Placental epithelial cell (primary cell): Measurements from ENCODE around the gene MEGF6. TPM values are rescaled to one million over a fixed set of nuclear protein-coding genes. Genes with fewer than 3 reads are reported as not detected.

Experiments
- small RNA-seq: library from RNA; depleted of rRNA; stranded (forward); fragments of <200 nt; gene quantifications from one replicate; pipeline ENCODE3, GENCODE V24; 2012
- total RNA-seq: library from RNA; depleted of rRNA; stranded (reverse); fragments of >200 nt; gene quantifications from 2 replicates; pipeline ENCODE4 v1.2.3, GENCODE V29; 2012

The MEGF6 gene, protein sequence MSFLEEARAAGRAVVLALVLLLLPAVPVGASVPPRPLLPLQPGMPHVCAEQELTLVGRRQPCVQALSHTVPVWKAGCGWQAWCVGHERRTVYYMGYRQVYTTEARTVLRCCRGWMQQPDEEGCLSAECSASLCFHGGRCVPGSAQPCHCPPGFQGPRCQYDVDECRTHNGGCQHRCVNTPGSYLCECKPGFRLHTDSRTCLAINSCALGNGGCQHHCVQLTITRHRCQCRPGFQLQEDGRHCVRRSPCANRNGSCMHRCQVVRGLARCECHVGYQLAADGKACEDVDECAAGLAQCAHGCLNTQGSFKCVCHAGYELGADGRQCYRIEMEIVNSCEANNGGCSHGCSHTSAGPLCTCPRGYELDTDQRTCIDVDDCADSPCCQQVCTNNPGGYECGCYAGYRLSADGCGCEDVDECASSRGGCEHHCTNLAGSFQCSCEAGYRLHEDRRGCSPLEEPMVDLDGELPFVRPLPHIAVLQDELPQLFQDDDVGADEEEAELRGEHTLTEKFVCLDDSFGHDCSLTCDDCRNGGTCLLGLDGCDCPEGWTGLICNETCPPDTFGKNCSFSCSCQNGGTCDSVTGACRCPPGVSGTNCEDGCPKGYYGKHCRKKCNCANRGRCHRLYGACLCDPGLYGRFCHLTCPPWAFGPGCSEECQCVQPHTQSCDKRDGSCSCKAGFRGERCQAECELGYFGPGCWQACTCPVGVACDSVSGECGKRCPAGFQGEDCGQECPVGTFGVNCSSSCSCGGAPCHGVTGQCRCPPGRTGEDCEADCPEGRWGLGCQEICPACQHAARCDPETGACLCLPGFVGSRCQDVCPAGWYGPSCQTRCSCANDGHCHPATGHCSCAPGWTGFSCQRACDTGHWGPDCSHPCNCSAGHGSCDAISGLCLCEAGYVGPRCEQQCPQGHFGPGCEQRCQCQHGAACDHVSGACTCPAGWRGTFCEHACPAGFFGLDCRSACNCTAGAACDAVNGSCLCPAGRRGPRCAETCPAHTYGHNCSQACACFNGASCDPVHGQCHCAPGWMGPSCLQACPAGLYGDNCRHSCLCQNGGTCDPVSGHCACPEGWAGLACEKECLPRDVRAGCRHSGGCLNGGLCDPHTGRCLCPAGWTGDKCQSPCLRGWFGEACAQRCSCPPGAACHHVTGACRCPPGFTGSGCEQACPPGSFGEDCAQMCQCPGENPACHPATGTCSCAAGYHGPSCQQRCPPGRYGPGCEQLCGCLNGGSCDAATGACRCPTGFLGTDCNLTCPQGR (N-terminal part only)
- total RNA-seq = 4.0 and 4.3 TPM in 2 replicates

DNA sequence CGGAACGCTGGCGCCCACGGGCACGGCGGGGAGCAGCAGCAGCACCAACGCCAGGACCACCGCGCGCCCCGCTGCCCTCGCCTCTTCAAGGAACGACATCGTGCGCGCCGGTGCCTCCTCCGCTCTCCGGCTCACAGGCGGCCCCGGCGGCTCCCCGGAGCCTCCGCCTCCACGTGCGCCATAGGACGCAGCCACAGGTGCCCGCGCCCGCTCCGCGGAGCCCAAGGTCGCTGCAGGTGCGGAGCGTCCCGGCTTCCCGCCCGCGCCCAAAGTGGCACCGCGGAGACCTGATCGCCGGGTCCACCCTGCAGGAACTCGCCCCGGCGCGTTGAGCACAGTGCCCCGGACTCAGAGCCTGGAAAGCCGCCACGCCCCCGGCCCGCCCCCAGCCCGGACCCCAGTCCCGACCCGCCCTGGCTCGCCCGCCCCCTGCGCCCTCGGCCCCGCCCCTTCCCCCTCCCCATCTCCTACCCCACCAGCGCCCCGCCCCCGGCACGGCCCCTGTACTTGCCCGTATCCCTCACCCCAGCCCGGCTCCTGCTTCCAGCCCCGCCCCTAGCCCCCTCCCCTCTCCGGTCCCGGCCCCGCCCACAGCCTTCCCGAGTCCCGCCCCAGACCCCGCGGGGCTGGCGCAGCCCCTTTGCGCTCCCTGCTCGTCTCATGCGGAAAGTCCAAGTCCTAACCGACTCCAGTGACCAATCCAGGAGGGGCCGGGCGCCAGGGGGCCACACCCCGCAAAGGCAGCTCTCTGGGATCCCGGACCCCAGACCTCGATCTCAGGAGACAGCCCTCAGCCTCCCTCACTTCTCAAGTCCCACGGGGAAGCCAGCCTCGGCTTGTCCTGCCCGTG lies at the start of gene MEGF6:
Gene MEGF6 (minus strand): TSS at position 339 of the 850 bp plus-strand sequence. CDS start 240 bp downstream, at position 99.

DNA sequence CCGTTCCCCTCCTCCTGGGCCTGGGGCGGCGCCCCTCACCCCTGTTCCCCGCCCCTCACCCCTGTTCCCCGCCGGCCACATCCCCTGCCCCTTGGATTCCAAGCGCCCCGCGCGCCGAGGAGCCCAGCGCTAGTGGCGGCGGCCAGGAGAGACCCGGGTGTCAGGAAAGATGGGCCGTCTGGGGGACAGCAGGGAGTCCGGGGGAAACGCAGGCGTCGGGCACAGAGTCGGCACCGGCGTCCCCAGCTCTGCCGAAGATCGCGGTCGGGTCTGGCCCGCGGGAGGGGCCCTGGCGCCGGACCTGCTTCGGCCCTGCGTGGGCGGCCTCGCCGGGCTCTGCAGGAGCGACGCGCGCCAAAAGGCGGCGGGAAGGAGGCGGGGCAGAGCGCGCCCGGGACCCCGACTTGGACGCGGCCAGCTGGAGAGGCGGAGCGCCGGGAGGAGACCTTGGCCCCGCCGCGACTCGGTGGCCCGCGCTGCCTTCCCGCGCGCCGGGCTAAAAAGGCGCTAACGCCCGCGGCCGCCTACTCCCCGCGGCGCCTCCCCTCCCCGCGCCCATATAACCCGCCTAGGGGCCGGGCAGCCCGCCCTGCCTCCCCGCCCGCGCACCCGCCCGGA lies 40.7 kb upstream of the MEGF6 start, which contains the start of gene TP73:
Gene TP73 (plus strand): TSS at position 587 of the 618 bp plus-strand sequence. CDS start 29,850 bp downstream, outside the sequence.

DNA sequence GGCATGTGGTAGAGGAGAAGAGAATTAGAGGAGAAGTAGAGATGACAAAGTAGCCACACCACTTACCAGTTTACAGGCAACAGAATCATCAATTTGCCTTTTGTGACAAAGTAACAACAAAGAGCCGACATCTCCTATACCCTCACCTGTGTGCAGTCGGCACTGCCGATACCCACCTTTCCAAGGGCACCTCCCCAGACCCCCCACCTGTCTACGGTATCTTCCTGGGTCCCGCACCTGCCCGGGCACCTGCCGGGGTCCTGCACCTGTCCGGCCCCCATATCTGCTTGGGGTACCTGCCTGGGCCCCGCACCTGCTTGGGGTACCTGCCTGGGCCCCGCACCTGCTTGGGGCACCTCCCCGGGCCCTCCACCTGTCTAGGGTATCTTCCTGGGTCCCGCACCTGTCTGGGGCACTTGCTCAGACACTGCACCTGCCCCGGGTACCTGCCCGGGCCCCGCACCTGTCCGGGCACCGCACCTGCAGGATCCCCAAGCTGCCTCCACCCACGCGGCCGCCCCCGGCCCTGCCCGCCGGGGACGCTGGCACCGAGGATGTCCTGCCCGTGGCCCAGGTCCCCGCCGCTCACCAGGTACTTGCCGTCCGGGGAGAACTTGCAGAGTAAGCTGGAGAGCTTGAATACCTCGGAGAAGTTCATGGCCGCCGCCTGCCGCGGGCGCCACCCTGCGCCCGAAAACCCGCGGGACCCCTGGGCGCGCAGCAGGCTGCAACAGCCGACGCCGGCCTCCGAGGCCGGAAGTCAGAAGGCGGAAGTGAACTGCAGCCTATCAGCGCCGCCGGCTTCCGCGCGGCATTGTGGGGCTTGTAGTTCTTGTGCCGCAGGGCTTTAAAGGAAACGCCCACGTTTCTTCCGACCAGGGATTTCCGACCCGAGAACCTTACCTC lies 38.3 kb upstream of the MEGF6 start, which contains the start of gene WRAP73:
Gene WRAP73 (minus strand): TSS at position 762 of the 906 bp plus-strand sequence. CDS start 104 bp downstream, at position 658.

DNA sequence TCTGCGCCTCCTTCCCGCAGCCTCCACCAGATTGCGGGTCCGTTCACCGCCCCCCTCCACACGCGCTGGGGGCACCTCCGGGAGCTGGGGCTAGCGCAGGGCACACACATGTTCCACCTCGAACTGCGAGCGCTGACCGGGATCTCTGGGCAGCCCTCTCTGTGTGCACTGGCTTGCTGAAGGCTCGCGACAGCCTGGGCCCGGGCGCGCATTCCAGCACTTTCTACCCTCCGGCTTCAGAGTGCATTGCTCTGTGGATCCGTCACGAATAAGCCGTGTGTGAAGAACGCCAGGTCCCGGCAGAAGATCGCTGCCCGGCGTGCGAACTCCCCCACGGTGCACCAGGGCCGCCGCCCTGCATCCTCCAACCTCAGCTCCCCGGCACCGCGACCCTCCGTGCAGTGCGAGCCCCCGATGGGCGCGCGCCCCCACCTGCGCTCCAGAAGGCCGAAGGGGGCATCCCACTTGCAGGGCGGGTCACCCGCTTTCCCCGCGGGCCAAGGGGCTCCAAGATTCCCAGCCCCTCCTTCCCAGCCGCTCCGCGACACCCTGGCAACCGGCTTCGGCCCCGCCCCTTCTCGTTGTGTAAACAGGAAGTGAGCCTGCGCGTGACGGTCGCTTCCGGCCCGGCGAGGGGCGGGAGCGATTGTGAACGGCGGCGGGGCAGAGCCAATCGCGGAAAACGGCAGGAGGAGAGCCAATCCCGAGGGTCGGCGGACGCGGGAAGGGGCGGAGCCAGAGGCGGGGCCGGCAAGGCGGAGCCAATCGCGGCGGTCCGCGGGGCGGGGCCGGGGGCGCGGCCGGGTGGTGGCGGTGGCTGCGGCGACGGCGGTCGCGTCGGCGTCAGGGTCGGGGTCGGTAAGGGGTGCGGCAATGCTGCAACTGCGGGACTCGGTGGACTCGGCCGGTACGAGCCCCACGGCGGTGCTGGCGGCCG lies 13.2 kb upstream of the MEGF6 start, which contains the start of gene TPRG1L:
Gene TPRG1L (plus strand): TSS at position 816 of the 937 bp plus-strand sequence. CDS start 58 bp downstream, at position 874.

DNA sequence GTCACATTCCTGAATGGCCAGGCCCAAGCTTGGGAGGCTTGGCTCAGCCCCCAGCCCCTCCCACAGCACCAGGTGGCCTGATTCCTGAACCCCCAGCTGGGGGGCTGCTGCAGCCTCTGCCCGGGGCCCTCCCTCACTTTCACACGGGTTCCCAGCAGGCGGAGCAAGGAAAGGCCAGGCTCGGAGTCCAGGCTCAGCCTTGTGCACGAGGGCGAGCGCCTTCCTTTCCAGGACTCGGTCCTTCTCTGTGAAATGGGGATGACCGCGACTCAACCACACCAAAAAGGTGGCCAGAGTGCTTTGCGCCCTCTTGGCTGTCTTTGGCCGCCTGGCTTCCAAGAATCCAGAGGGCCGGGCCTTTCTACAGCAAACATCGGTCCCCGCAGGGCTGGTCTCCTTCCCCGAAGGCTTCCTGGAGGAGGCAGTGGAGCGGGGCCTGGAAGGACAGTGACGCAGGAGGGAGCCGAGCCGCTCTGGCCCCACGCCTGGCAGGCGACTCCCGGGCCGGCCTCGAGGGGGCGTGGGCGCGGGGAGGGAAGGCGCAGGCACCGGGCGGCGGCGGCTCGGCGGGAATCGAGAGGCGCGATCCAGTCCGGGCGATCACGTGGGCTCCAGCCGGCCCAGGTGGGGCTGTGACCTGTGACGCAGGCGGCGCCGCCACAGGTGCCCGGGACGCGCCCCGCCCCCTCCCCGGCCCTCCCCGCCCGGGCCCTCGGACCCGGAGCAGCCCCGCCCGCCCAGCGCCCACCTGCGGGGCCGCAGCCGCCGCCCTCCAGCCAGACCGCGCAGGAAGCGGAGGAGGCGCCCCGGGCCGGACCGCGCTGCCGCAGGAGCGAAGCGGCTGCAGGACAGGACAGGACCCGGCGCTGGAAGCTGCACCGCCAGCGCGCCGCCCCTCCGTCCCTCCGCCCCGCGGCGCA lies 157.2 kb downstream of the MEGF6 start, which contains the start of gene ARHGEF16:
Gene ARHGEF16 (plus strand): TSS at position 775 of the 920 bp plus-strand sequence. CDS start 8,420 bp downstream, outside the sequence.

Small RNA genes lying within 50 kb of the gene (small RNA-seq; reads per million reads assigned to genes)
- gene MIR551A = not detected

Other genes starting within 250 kb of the MEGF6 start
- gene ARHGEF16, start 156.8 kb downstream of the MEGF6 start, total RNA-seq = 0.39 and 4.1 TPM in 2 replicates
- gene TPRG1L, start 13.5 kb upstream of the MEGF6 start, total RNA-seq = 18.8 and 19.7 TPM in 2 replicates
- 4.7 and 10.2 TPM in 2 replicates for gene WRAP73, start 38.6 kb upstream of the MEGF6 start, total RNA-seq
- gene TP73, start 41.0 kb upstream of the MEGF6 start, total RNA-seq = 0.39 and 0.98 TPM in 2 replicates
- gene CCDC27, start 140.9 kb upstream of the MEGF6 start, total RNA-seq = not detected in 2 replicates
- 4.7 and 8.6 TPM in 2 replicates for gene SMIM1, start 161.2 kb upstream of the MEGF6 start, total RNA-seq
- 43.6 and 44.6 TPM in 2 replicates for gene LRRC47, start 185.0 kb upstream of the MEGF6 start, total RNA-seq
- 23.2 and 36.9 TPM in 2 replicates for gene CEP104, start 245.7 kb upstream of the MEGF6 start, total RNA-seq
- 3.9 and 4.6 TPM in 2 replicates for gene DFFB, start 246.0 kb upstream of the MEGF6 start, total RNA-seq